ENCODE results near the gene CIC.
"Not testable (repeated sequence)": the region's sequence is repeated elsewhere in the genome, so short reads cannot be mapped to it uniquely, and the experiment has no call there.

DNA sequence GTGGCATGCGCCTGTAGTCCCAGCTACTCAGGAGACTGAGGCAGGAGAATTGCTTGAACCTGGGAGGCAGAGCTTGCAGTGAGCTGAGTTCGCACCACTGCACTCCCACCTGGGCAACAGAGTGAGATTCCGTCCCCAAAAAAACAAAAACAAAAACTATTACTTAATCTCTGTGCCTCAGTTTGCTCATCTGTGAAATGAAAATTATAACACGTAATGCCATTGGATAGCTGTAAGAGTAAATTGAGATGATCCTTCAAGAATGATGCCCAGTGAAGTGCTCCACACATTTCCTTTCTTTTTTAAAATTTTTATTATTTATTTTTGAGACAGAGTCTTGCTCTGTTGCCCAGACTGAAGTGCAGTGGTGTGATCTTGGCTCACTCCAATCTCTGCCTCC, 70.9 kb downstream of the CIC start:
- not testable (repeated sequence) for TF ChIP-seq POLR2A (IDR thresholded peaks at IDR 0.05; ENCODE audit: low read length); CBX2 (IDR thresholded peaks at IDR 0.05; ENCODE audit: borderline replicate concordance, low read depth); RFX5 (IDR thresholded peaks at IDR 0.05)
- TF ChIP-seq, protein P1, sequence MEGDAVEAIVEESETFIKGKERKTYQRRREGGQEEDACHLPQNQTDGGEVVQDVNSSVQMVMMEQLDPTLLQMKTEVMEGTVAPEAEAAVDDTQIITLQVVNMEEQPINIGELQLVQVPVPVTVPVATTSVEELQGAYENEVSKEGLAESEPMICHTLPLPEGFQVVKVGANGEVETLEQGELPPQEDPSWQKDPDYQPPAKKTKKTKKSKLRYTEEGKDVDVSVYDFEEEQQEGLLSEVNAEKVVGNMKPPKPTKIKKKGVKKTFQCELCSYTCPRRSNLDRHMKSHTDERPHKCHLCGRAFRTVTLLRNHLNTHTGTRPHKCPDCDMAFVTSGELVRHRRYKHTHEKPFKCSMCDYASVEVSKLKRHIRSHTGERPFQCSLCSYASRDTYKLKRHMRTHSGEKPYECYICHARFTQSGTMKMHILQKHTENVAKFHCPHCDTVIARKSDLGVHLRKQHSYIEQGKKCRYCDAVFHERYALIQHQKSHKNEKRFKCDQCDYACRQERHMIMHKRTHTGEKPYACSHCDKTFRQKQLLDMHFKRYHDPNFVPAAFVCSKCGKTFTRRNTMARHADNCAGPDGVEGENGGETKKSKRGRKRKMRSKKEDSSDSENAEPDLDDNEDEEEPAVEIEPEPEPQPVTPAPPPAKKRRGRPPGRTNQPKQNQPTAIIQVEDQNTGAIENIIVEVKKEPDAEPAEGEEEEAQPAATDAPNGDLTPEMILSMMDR (IDR thresholded peaks at IDR 0.05), result not testable (repeated sequence)
- TF ChIP-seq, protein P2, sequence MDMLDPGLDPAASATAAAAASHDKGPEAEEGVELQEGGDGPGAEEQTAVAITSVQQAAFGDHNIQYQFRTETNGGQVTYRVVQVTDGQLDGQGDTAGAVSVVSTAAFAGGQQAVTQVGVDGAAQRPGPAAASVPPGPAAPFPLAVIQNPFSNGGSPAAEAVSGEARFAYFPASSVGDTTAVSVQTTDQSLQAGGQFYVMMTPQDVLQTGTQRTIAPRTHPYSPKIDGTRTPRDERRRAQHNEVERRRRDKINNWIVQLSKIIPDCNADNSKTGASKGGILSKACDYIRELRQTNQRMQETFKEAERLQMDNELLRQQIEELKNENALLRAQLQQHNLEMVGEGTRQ (IDR thresholded peaks at IDR 0.05), result not testable (repeated sequence)

Data from A549 (cell line).